Measurements from ENCODE around the gene CADM1. TPM values are rescaled to one million over a fixed set of nuclear protein-coding genes. Genes with fewer than 3 reads are reported as not detected.
A peak's percentile ranks its signal among the peaks of the same experiment; 100 is the strongest.

The CADM1 gene
- total and polyA plus RNA-seq, 2 donors (not counting 1 experiment from before 2014, with no cell fraction given): 15.4 to 86.0 TPM

GRCh38 chr11:115238086-115238485, 266.1 kb downstream of the CADM1 start:
- no peaks in the 10 kb centered on the region for H3K4me1 ChIP-seq (ENCODE audit: control insufficient read depth, extremely low read depth, insufficient read depth, low read length)
- H3K27me3 ChIP-seq (ENCODE audit: control insufficient read depth, insufficient read depth, low read length): no peaks in the 10 kb centered on the region
- no peaks in the 10 kb centered on the region for H3K36me3 ChIP-seq (ENCODE audit: control insufficient read depth, insufficient read depth, low read length)
- no peak overlapping the region for H3K9ac ChIP-seq (ENCODE audit: insufficient read depth, low read length)
- no peak overlapping the region for H3K4me3 ChIP-seq (replicated peaks in 1 of 4; ENCODE audit: control extremely low read depth in 1 of 4, insufficient read depth in 1 of 4, low read depth in 3 of 4, low read length in 4 of 4)
- no peak overlapping the region for H2AFZ ChIP-seq (ENCODE audit: low read length)
- H3K79me2 ChIP-seq (ENCODE audit: control insufficient read depth, insufficient read depth, low read length): no peaks in the 10 kb centered on the region
- TF ChIP-seq EZH2 (IDR thresholded peaks at IDR 0.05; ENCODE audit: low read length, missing control alignments): no peak
- no peak for TF ChIP-seq CTCF (conservative IDR thresholded peaks at IDR 0.05 in 1 of 2, IDR thresholded peaks at IDR 0.05 in 1 of 2; ENCODE audit: low read depth in 1 of 2, low read length in 2 of 2)
- no peak overlapping the region for H3K4me2 ChIP-seq (ENCODE audit: extremely low read depth, insufficient read depth, low read length)
- DNase-seq (ENCODE audit: low read depth in 2 of 2): peak in 1 of 2 donors; percentile 38
- H3K9me3 ChIP-seq (ENCODE audit: control insufficient read depth, insufficient read depth, low read depth, low read length): no peaks in the 10 kb centered on the region
- no peak overlapping the region for H3K27ac ChIP-seq (ENCODE audit: insufficient read depth, low read length)
- H4K20me1 ChIP-seq (ENCODE audit: control insufficient read depth, extremely low read depth, insufficient read depth, low read length): no peaks in the 10 kb centered on the region

- no peak overlapping the region for H3K4me2 ChIP-seq (ENCODE audit: extremely low read depth, insufficient read depth, low read length)
- no peaks in the 10 kb centered on the region for H3K9me3 ChIP-seq (ENCODE audit: control insufficient read depth, insufficient read depth, low read depth, low read length)
- TF ChIP-seq EZH2 (IDR thresholded peaks at IDR 0.05; ENCODE audit: low read length, missing control alignments) (no peak), CTCF (conservative IDR thresholded peaks at IDR 0.05 in 1 of 2, IDR thresholded peaks at IDR 0.05 in 1 of 2; ENCODE audit: low read depth in 1 of 2, low read length in 2 of 2) (no peak)
- H2AFZ ChIP-seq (ENCODE audit: low read length): no peak overlapping the region
- no peaks in the 10 kb centered on the region for H3K27me3 ChIP-seq (ENCODE audit: control insufficient read depth, insufficient read depth, low read length)
- H3K4me1 ChIP-seq (ENCODE audit: control insufficient read depth, extremely low read depth, insufficient read depth, low read length): no peaks in the 10 kb centered on the region
- H3K4me3 ChIP-seq (replicated peaks in 1 of 4; ENCODE audit: control extremely low read depth in 1 of 4, insufficient read depth in 1 of 4, low read depth in 3 of 4, low read length in 4 of 4): no peak overlapping the region
- H3K36me3 ChIP-seq (ENCODE audit: control insufficient read depth, insufficient read depth, low read length): no peaks in the 10 kb centered on the region
- H3K79me2 ChIP-seq (ENCODE audit: control insufficient read depth, insufficient read depth, low read length): no peaks in the 10 kb centered on the region
- no peak for DNase-seq (ENCODE audit: low read depth in 2 of 2)
- no peak overlapping the region for H3K27ac ChIP-seq (ENCODE audit: insufficient read depth, low read length)
- no peaks in the 10 kb centered on the region for H4K20me1 ChIP-seq (ENCODE audit: control insufficient read depth, extremely low read depth, insufficient read depth, low read length)
- H3K9ac ChIP-seq (ENCODE audit: insufficient read depth, low read length): no peak overlapping the region
Measured at GRCh38 chr11:115237578-115237977, 266.6 kb downstream of the CADM1 start.

GRCh38 chr11:115234794-115235193, 269.4 kb downstream of the CADM1 start:
- H3K36me3 ChIP-seq (ENCODE audit: control insufficient read depth, insufficient read depth, low read length): no peaks in the 10 kb centered on the region
- no peaks in the 10 kb centered on the region for H3K27me3 ChIP-seq (ENCODE audit: control insufficient read depth, insufficient read depth, low read length)
- H3K9ac ChIP-seq (ENCODE audit: insufficient read depth, low read length): no peak overlapping the region
- no peak overlapping the region for H3K4me3 ChIP-seq (replicated peaks in 1 of 4; ENCODE audit: control extremely low read depth in 1 of 4, insufficient read depth in 1 of 4, low read depth in 3 of 4, low read length in 4 of 4)
- H4K20me1 ChIP-seq (ENCODE audit: control insufficient read depth, extremely low read depth, insufficient read depth, low read length): no peaks in the 10 kb centered on the region
- no peaks in the 10 kb centered on the region for H3K9me3 ChIP-seq (ENCODE audit: control insufficient read depth, insufficient read depth, low read depth, low read length)
- no peak overlapping the region for H2AFZ ChIP-seq (ENCODE audit: low read length)
- no peaks in the 10 kb centered on the region for H3K4me1 ChIP-seq (ENCODE audit: control insufficient read depth, extremely low read depth, insufficient read depth, low read length)
- TF ChIP-seq CTCF (conservative IDR thresholded peaks at IDR 0.05 in 1 of 2, IDR thresholded peaks at IDR 0.05 in 1 of 2; ENCODE audit: low read depth in 1 of 2, low read length in 2 of 2) (no peak), EZH2 (IDR thresholded peaks at IDR 0.05; ENCODE audit: low read length, missing control alignments) (no peak)
- H3K79me2 ChIP-seq (ENCODE audit: control insufficient read depth, insufficient read depth, low read length): no peaks in the 10 kb centered on the region
- no peak overlapping the region for H3K27ac ChIP-seq (ENCODE audit: insufficient read depth, low read length)
- H3K4me2 ChIP-seq (ENCODE audit: extremely low read depth, insufficient read depth, low read length): no peak overlapping the region
- DNase-seq (ENCODE audit: low read depth in 2 of 2): peak in 1 of 2 donors; percentile 51
